SK-N-MC (cell line): ENCODE data around the gene PLXDC1.

Experiments
- EZH2 ChIP-seq: fragments of 200-600 bp; sonication (generic); IDR thresholded peaks from one replicate; pipeline ENCODE4 v1.6.1; 2017; ENCODE audit warnings: antibody characterized with exemption
- FOXP2 ChIP-seq: optimal IDR thresholded peaks from 2 replicates; pipeline ENCODE3; 2011; ENCODE audit warnings: mild to moderate bottlenecking, moderate library complexity; ENCODE audit not compliant: insufficient read depth; ENCODE audit errors: extremely low read length, control extremely low read depth
- POLR2AphosphoS5 ChIP-seq: IDR thresholded peaks from 2 replicates; pipeline ENCODE4 v1.6.1; 2012; ENCODE audit warnings: mild to moderate bottlenecking, low read depth, low read length, borderline replicate concordance

DNA sequence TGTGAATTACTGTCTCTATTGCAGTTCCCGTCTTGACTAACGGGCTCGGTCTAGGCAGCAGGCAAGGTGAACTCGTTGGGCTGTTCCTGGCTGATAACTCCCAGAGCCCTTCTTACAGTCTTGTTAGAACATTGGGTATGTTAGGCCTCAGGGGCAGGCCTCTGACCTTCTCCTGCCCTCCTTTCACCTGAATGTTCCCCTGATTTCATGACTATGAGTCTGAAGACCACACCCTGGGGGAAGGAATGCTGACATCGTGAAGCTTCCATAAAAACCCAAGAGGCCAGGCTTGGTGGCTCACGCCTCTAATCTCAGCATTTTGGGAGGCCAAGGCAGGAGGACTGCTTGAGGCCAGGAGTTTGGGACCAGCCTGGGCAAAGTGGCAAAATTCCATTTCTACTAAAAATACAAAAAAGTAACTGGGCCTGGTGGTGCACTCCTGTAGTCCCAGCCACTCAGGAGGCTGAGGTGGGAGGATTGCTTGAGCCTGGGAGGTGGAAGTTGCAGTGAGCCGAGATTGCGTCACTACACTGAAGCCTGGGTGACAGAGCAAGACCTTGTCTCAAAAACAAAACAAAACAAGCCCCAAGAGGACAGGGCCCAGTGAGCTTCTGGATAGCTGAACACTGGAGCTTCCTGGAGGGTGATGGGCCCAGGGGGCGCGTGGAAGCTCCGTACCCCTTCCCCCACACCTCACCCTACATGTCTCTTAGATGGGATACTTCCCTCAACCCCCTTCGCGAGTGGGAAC lies 136.5 kb downstream of the PLXDC1 start:
- TF ChIP-seq EZH2 (no peak), POLR2AphosphoS5 (no peak), FOXP2 (no peak)
